Spleen (tissue), 7 donors: Measurements from ENCODE around the gene KDM6B.
"Not testable (repeated sequence)": the region's sequence is repeated elsewhere in the genome, so short reads cannot be mapped to it uniquely, and the experiment has no call there.

Experiments used
- CTCF ChIP-seq, 11 experiments: fragments of 200-600 bp in 7 of 11; fragments of 450-650 bp in 4 of 11; sonication (generic) in 4 of 11; IDR thresholded peaks in 8 of 11; conservative IDR thresholded peaks in 3 of 11; 1 replicate in 7 of 11; 2 replicates in 4 of 11; pipeline versions ENCODE4 v1.4.0 to v1.8.0; 2016 to 2021; ENCODE audit warnings: antibody characterized with exemption in 11 of 11, inconsistent platforms in 4 of 11, mild to moderate bottlenecking in 1 of 11
- POLR2AphosphoS5 ChIP-seq, 3 donors: sonication (generic); formaldehyde crosslinking; IDR thresholded peaks; one replicate each; pipeline ENCODE4 v1.5.1; 2017; ENCODE audit warnings: antibody characterized with exemption in 3 of 3
- donor health status: DM: no; HTN: no; CAD: no; lungs with moderate emphysema.
- donor health status: DM: no; HTN: no; CAD: no.
- donor health status: DM: no; HTN: no; CAD: no.

GRCh38 chr17:7809791-7810343 lies 24.1 kb upstream of the KDM6B start:
- TF ChIP-seq POLR2AphosphoS5 (IDR thresholded peaks at IDR 0.05); CTCF (IDR thresholded peaks at IDR 0.05 in 8 of 11, conservative IDR thresholded peaks at IDR 0.05 in 3 of 11): not testable (repeated sequence)
